Transverse colon (tissue), 3 donors: ENCODE results near the gene BUD23.

ENCODE experiments used
- EP300 ChIP-seq: sonication (generic); formaldehyde crosslinking; IDR thresholded peaks from one replicate; pipeline ENCODE4 v1.6.1; 2017; ENCODE audit warnings: antibody characterized with exemption, low read depth
- POLR2A ChIP-seq: fragments of 450-650 bp; IDR thresholded peaks from one replicate; pipeline ENCODE4 v1.6.1; 2016; ENCODE audit warnings: antibody characterized with exemption, mild to moderate bottlenecking, moderate library complexity
- POLR2AphosphoS5 ChIP-seq, 3 donors: sonication (generic); formaldehyde crosslinking; IDR thresholded peaks; one replicate each; pipeline ENCODE4 v1.6.1; 2016; ENCODE audit warnings: antibody characterized with exemption in 3 of 3

DNA sequence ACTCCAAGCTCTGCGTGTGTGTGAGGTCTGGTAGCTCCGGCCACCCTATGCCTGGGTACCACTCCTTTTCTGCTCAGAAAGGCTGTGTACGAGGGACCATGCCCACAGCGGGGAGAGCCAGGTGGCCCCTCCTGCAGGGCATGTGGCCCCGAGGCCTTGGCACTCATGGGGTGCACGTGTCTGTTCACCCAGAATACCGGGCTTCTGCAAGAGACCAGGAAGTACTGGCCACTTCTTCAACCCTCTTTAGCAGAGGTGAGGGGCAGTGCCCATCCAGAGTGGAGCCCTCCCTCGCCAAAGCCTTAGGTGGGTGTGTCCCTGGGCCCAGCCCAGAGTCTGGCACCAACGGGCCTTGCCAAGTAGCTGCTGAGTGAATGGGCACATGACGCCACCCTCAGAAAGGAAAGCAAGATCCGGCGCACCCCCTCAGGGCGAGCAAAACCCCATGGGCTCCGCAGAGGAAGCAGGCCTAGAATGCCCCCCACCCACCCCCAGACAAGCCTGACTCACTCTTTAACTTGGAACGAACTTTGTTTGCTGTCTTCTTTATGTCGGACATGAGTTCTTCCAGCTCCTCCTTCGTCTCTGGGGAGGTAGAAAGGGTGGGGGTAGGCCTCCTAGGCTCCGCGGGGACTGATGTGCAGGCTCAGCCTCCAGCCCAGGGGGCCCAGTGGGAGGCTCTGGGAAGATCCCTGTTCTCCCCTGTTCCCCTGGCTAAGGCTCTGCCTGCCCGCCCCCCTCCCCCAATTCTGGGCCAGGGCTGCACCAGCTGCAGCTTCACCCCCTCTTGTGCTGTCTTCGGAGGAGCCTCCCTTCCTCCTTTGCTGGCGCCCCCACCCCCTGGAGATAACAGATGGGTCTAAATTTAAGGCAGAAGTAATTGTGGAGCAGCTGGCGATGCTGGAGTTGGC lies 21.5 kb downstream of the BUD23 start:
- TF ChIP-seq POLR2AphosphoS5 (IDR thresholded peaks at IDR 0.05) (no peak), EP300 (no peak), POLR2A (no peak)
